Measurements from ENCODE around the gene PAQR8. TPM values are rescaled to one million over a fixed set of nuclear protein-coding genes. Genes with fewer than 3 reads are reported as not detected.

PAQR8 gene
- total RNA-seq, 1 donor from 2014 or later, result 8.8 TPM

- no peak overlapping the region for H3K27ac ChIP-seq
- DNase-seq (ENCODE audit: extremely low spot score in 2 of 2), result no peak
- no peaks in the 10 kb centered on the region for H3K27me3 ChIP-seq
- H3K36me3 ChIP-seq, result no peaks in the 10 kb centered on the region
- TF ChIP-seq POLR2A (IDR thresholded peaks at IDR 0.05) (no peak), CTCF (IDR thresholded peaks at IDR 0.05) (no peak), POLR2AphosphoS5 (IDR thresholded peaks at IDR 0.05; ENCODE audit: insufficient read depth in 1 of 2, low read depth in 1 of 2) (no peak)
- intact Hi-C loops (cut with DNase I), result no loop called here
- peaks cover 11% of the 10 kb centered on the region for H3K4me1 ChIP-seq
- H3K9me3 ChIP-seq, result no peaks in the 10 kb centered on the region
- no peak overlapping the region for H3K4me3 ChIP-seq
Observed at GRCh38 chr6:52394251-52394666, 32.3 kb downstream of the PAQR8 start.

GRCh38 chr6:52395969-52396368, 34.0 kb downstream of the PAQR8 start:
- TF ChIP-seq CTCF (IDR thresholded peaks at IDR 0.05) (no peak), POLR2AphosphoS5 (IDR thresholded peaks at IDR 0.05; ENCODE audit: insufficient read depth in 1 of 2, low read depth in 1 of 2) (no peak), POLR2A (IDR thresholded peaks at IDR 0.05) (no peak)
- Histone ChIP-seq H3K27ac (no peak overlapping the region), H3K27me3 (no peaks in the 10 kb centered on the region), H3K4me3 (no peak overlapping the region), H3K36me3 (no peaks in the 10 kb centered on the region), H3K9me3 (no peaks in the 10 kb centered on the region), H3K4me1 (no peaks in the 10 kb centered on the region)
- DNase-seq (ENCODE audit: extremely low spot score in 2 of 2), result no peak
- intact Hi-C loops (cut with DNase I), result no loop called here

GRCh38 chr6:52399511-52400312, 37.8 kb downstream of the PAQR8 start:
- no peaks in the 10 kb centered on the region for H3K27me3 ChIP-seq
- no peak overlapping the region for H3K27ac ChIP-seq
- no peaks in the 10 kb centered on the region for H3K9me3 ChIP-seq
- H3K36me3 ChIP-seq, result peaks cover 0 to 5% of the 10 kb centered on the region in 2 donors
- DNase-seq (ENCODE audit: extremely low spot score in 2 of 2), result no peak
- H3K4me3 ChIP-seq, result no peak overlapping the region
- intact Hi-C loops (cut with DNase I), result no loop called here
- TF ChIP-seq POLR2AphosphoS5 (IDR thresholded peaks at IDR 0.05; ENCODE audit: insufficient read depth in 1 of 2, low read depth in 1 of 2), result no peak
- TF ChIP-seq CTCF (IDR thresholded peaks at IDR 0.05), result peak; percentile 28 to 60 (median 48)
- no peaks in the 10 kb centered on the region for H3K4me1 ChIP-seq

GRCh38 chr6:52400313-52401041, 38.5 kb downstream of the PAQR8 start:
- Histone ChIP-seq H3K4me3 (no peak overlapping the region), H3K27ac (no peak overlapping the region), H3K4me1 (no peaks in the 10 kb centered on the region), H3K36me3 (peaks cover 0 to 5% of the 10 kb centered on the region in 2 donors), H3K27me3 (no peaks in the 10 kb centered on the region), H3K9me3 (no peaks in the 10 kb centered on the region)
- DNase-seq (ENCODE audit: extremely low spot score in 2 of 2), result no peak
- TF ChIP-seq POLR2AphosphoS5 (IDR thresholded peaks at IDR 0.05; ENCODE audit: insufficient read depth in 1 of 2, low read depth in 1 of 2), result no peak
- no peak for TF ChIP-seq POLR2A (IDR thresholded peaks at IDR 0.05)
- no peak for TF ChIP-seq CTCF (IDR thresholded peaks at IDR 0.05)
- intact Hi-C loops (cut with DNase I), result no loop called here

GRCh38 chr6:52403086-52403485, 41.1 kb downstream of the PAQR8 start:
- TF ChIP-seq POLR2A (IDR thresholded peaks at IDR 0.05), result no peak
- TF ChIP-seq POLR2AphosphoS5 (IDR thresholded peaks at IDR 0.05; ENCODE audit: insufficient read depth in 1 of 2, low read depth in 1 of 2), result no peak
- H3K27me3 ChIP-seq, result no peaks in the 10 kb centered on the region
- intact Hi-C loops (cut with DNase I), result no loop called here
- H3K4me3 ChIP-seq, result no peak overlapping the region
- no peak for DNase-seq (ENCODE audit: extremely low spot score in 2 of 2)
- no peaks in the 10 kb centered on the region for H3K4me1 ChIP-seq
- H3K9me3 ChIP-seq, result no peaks in the 10 kb centered on the region
- no peak overlapping the region for H3K27ac ChIP-seq
- peaks cover 0 to 5% of the 10 kb centered on the region in 2 donors for H3K36me3 ChIP-seq
